ENCODE results near the gene GUCY1A1. TPM values are rescaled to one million over a fixed set of nuclear protein-coding genes. Genes with fewer than 3 reads are reported as not detected.

The GUCY1A1 gene
- total and polyA plus RNA-seq, 12 donors, result 6.7 to 101 (median 60.2) TPM

DNA sequence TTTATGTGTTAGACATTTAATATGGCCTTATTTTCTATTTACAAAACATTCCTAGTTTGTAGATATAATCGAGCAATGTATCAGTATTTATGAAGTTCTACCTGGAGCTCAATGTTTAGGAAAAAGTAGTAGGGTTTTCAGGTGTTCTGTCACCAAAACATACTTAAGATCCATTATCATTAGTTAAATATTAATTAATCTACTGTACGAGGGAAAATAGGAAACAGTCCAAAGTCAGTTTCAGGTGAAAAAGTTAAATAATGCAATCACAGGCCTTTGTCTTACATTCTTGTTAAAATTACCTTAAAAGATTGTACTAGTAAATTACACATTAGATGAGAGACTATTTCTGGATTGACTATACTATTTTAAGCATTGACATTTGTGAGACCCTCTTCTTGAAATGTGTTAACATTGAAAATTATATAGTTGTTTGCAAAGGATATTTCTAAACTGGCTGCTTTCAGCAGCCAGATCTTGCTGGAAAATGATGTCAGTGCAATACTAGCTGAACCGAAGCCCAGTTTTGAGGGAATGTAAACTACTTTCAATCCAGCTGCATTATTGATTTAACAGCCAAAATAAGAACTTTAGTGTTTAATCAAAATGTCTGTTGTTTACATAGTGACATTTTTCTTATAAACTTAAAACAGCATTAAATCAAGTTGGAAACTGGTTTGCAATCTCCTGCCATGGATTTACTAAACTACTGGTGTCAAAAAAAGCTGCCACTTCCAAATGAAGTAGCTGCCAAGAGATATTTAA lies 111.5 kb downstream of the GUCY1A1 start:
- Histone ChIP-seq H3K4me1 (peaks cover 0 to 29% (median 16%) of the 10 kb centered on the region in 9 donors), H3K4me3 (no peak overlapping the region), H3K36me3 (peaks cover 0 to 62% (median 6%) of the 10 kb centered on the region in 9 donors), H3K27ac (peak overlapping the region in 6 of 10 donors; percentile 8 to 52 (median 27)), H3K9me3 (no peaks in the 10 kb centered on the region), H3K27me3 (no peaks in the 10 kb centered on the region)
- peak in 3 of 8 donors; percentile 46 to 54 (median 51) for ATAC-seq
- 40 to 42% methylated on average over 3 of the region's 3 CpGs for WGBS, 2 donors
- TF ChIP-seq, protein P1, sequence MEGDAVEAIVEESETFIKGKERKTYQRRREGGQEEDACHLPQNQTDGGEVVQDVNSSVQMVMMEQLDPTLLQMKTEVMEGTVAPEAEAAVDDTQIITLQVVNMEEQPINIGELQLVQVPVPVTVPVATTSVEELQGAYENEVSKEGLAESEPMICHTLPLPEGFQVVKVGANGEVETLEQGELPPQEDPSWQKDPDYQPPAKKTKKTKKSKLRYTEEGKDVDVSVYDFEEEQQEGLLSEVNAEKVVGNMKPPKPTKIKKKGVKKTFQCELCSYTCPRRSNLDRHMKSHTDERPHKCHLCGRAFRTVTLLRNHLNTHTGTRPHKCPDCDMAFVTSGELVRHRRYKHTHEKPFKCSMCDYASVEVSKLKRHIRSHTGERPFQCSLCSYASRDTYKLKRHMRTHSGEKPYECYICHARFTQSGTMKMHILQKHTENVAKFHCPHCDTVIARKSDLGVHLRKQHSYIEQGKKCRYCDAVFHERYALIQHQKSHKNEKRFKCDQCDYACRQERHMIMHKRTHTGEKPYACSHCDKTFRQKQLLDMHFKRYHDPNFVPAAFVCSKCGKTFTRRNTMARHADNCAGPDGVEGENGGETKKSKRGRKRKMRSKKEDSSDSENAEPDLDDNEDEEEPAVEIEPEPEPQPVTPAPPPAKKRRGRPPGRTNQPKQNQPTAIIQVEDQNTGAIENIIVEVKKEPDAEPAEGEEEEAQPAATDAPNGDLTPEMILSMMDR (IDR thresholded peaks at IDR 0.05), result no peak
- no peak for DNase-seq
- intact Hi-C loops (cut with DNase I), result loop anchor here in 2 of 10 donors (10.0 kb wide), 2 partner anchors 83 to 113 kb away; partner anchors contain the start of gene GUCY1A1 (in 1 of the 2)

DNA sequence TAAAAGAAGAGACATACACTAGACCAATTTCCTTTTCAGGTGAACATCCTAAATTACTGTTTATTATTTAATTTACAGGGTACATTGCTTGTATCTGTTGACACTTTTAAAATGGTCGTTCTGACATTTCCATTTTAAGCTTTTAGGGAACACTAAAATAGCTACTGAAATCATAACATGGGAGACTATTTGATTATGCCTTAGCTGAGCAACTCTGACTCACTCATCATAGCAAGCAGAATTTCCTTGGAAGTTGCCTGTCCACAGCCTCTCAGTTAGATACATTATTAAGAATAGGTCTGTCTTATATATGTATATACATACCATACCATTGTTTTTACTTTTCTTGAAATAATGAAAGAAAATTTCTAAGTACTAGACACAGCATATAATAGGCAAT lies 114.1 kb downstream of the GUCY1A1 start:
- DNase-seq (no peak), ATAC-seq (peak in 4 of 8 donors; percentile 37 to 85 (median 60))
- H3K9me3 ChIP-seq, result no peaks in the 10 kb centered on the region
- peak overlapping the region in 1 of 10 donors; percentile 34 for H3K27ac ChIP-seq
- no peak overlapping the region for H3K4me3 ChIP-seq
- TF ChIP-seq, protein P1 (IDR thresholded peaks at IDR 0.05), result no peak
- H3K4me1 ChIP-seq, result peaks cover 0 to 53% (median 23%) of the 10 kb centered on the region in 9 donors
- intact Hi-C loops (cut with DNase I), result loop anchor here in 5 of 10 donors (5.0 to 10.0 kb wide), 5 partner anchors 103 to 376 kb away; partner anchors contain the start of gene GUCY1A1 (in 1 of the 5)
- peaks cover 0 to 50% (median 0%) of the 10 kb centered on the region in 9 donors for H3K36me3 ChIP-seq
- H3K27me3 ChIP-seq, result no peaks in the 10 kb centered on the region
- 33 to 41% methylated on average over 1 of the region's 1 CpG for WGBS, 2 donors

DNA sequence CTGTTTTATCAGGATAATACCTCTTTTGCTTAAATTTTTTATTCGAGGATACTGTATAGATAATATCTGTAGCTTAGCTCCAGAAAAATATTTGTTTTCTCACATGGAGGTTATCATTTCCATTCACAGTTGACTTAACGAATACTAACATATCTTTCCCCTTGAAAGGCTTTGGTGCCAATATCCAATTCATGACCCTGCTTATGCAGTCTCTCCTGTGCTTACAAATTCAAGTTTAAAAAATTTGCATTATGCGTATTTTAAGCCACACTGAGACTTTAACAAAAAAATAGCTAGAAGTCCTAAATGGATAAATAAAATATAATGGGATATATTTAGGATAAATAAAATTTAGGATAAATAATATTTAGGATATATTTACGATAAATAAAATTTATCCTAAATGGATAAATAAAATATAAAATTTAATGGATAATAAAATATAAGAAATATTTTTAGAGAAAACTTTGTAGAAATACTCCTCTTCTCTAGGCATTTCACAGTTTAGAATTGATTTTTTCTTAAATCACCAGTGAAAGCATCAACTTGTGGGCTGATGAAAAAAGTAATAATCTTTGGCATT lies 114.7 kb downstream of the GUCY1A1 start:
- intact Hi-C loops (cut with DNase I), result loop anchor here in 5 of 10 donors (5.0 to 10.0 kb wide), 5 partner anchors 104 to 377 kb away; partner anchors contain the start of gene GUCY1A1 (in 1 of the 5)
- Histone ChIP-seq H3K9me3 (no peaks in the 10 kb centered on the region), H3K4me1 (peaks cover 0 to 54% (median 23%) of the 10 kb centered on the region in 9 donors), H3K27me3 (no peaks in the 10 kb centered on the region), H3K27ac (no peak overlapping the region), H3K4me3 (no peak overlapping the region), H3K36me3 (peaks cover 0 to 45% (median 0%) of the 10 kb centered on the region in 9 donors)
- ATAC-seq, result no peak
- DNase-seq, result no peak
- TF ChIP-seq, protein P1 (IDR thresholded peaks at IDR 0.05), result no peak
- 87 to 88% methylated on average over 4 of the region's 4 CpGs for WGBS, 2 donors

Other genes starting within 250 kb of the GUCY1A1 start
- 10 to 100 TPM; 10.7 to 29.9 (median 17.1) TPM for gene GUCY1B1, start 92.2 kb downstream of the GUCY1A1 start, total RNA-seq
- 10 to 100 TPM; 11.4 to 23.8 TPM for gene GUCY1B1, start 92.2 kb downstream of the GUCY1A1 start, polyA plus RNA-seq
- not detected for gene ASIC5, start 199.4 kb downstream of the GUCY1A1 start, total RNA-seq
- not detected for gene ASIC5, start 199.4 kb downstream of the GUCY1A1 start, polyA plus RNA-seq
- gene TDO2, start 236.8 kb downstream of the GUCY1A1 start, total RNA-seq, result under 1 TPM in 1 of 10 donors, not detected in 9; 0.14 TPM
- under 1 TPM in 1 of 2 donors, not detected in 1; 0.03 TPM for gene TDO2, start 236.8 kb downstream of the GUCY1A1 start, polyA plus RNA-seq